GM12878 (cell line): ENCODE results near the gene MAPKAP1. TPM values are rescaled to one million over a fixed set of nuclear protein-coding genes. Genes with fewer than 3 reads are reported as not detected.

Source experiments
- ATAC-seq: fragments of 200-7000 bp; cut with Tn5 transposase; 3 replicates; pipeline ENCODE4 v1.9.1; 2020; ENCODE audit warnings: mild to moderate bottlenecking, moderate library complexity
- BruUV-seq: library from RNA; stranded (reverse); fragments of 400-500 nt; replicated peaks from 2 replicates; lab custom pipeline; 2021; lab: Mats Ljungman, UMichigan
- CTCF ChIA-PET: fragments of 300-600 bp; sonication (Branson Sonifier 250); formaldehyde crosslinking; extraction: SDS; loops from one replicate; lab custom pipeline; 2021; ENCODE audit warnings: inconsistent platforms; lab: Yijun Ruan, JAX
- POLR2A ChIA-PET: fragments of 350-600 bp; formaldehyde crosslinking; extraction: SDS; loops from one replicate; lab custom pipeline; 2021; ENCODE audit warnings: inconsistent platforms; lab: Charles Lee
- RAD21 ChIA-PET: fragments of 300-600 bp; sonication (Branson Sonifier 250); formaldehyde crosslinking; loops from one replicate; lab custom pipeline; 2023; ENCODE audit warnings: antibody characterized with exemption; ENCODE audit not compliant: unreplicated experiment; lab: Charles Lee
- SMC1A ChIA-PET: fragments of 300-600 bp; sonication (Branson Sonifier 250); formaldehyde crosslinking; loops from one replicate; lab custom pipeline; 2023; ENCODE audit not compliant: unreplicated experiment, uncharacterized antibody; lab: Charles Lee
- DNase-seq: peaks from one replicate; pipeline ENCODE4 v3.0.0-alpha.2; 2011; ENCODE audit warnings: low read depth, low spot score
- FAIRE-seq: peaks from 3 replicates; lab custom pipeline; 2011; peaks lifted over from hg19 to GRCh38; lab: Jason Lieb, UNC
- H2AFZ ChIP-seq: 2 replicates; pipeline ENCODE4 v1.6.0; 2011; ENCODE audit warnings: low read depth, low read length, control low read depth; ENCODE audit not compliant: control insufficient read depth
- H3K27ac ChIP-seq: 2 replicates; pipeline ENCODE4 v1.5.1; 2011; ENCODE audit warnings: control low read depth; ENCODE audit not compliant: control insufficient read depth, insufficient read depth
- H3K27me3 ChIP-seq, 2 experiments: replicated peaks in 1 of 2; 2 replicates each; pipeline versions ENCODE4 v1.6.0 to v1.6.1; 2011; ENCODE audit warnings: low read length in 1 of 2; ENCODE audit not compliant: control insufficient read depth in 2 of 2, insufficient read depth in 2 of 2
- H3K36me3 ChIP-seq, 2 experiments: 2 replicates each; pipeline ENCODE4 v1.5.1; 2011; ENCODE audit warnings: low read length in 1 of 2; ENCODE audit not compliant: control insufficient read depth in 2 of 2, insufficient read depth in 2 of 2
- H3K4me1 ChIP-seq: 2 replicates; pipeline ENCODE4 v1.6.1; 2011; ENCODE audit warnings: mild to moderate bottlenecking, low read length, moderate library complexity, mixed read lengths; ENCODE audit not compliant: control insufficient read depth, insufficient read depth
- H3K4me2 ChIP-seq: 2 replicates; pipeline ENCODE4 v1.6.0; 2011; ENCODE audit warnings: control low read depth; ENCODE audit not compliant: control insufficient read depth, insufficient read depth
- H3K4me3 ChIP-seq: fragments of 200-600 bp; sonication (generic); 2 replicates; pipeline ENCODE4 v1.5.1; 2016
- H3K79me2 ChIP-seq: 2 replicates; pipeline ENCODE4 v1.6.0; 2011; ENCODE audit warnings: low read length; ENCODE audit not compliant: control insufficient read depth, insufficient read depth
- H3K9ac ChIP-seq: 2 replicates; pipeline ENCODE4 v1.8.0; 2011; ENCODE audit warnings: low read length, control low read depth, mixed read lengths; ENCODE audit not compliant: control insufficient read depth, insufficient read depth
- H3K9me3 ChIP-seq: replicated peaks from 3 replicates; pipeline ENCODE4 v1.5.1; 2011; ENCODE audit warnings: mild to moderate bottlenecking, low read length; ENCODE audit not compliant: control insufficient read depth, insufficient read depth
- H4K20me1 ChIP-seq: 2 replicates; pipeline ENCODE4 v1.6.0; 2011; ENCODE audit not compliant: control insufficient read depth, insufficient read depth
- CBX3 ChIP-seq: fragments of 200-600 bp; sonication (generic); IDR thresholded peaks from 2 replicates; pipeline ENCODE4 v1.6.1; 2016; ENCODE audit warnings: low read depth, borderline replicate concordance
- EZH2 ChIP-seq: IDR thresholded peaks from 2 replicates; pipeline ENCODE4 v1.6.1; 2012; ENCODE audit warnings: low read depth, mild to moderate bottlenecking, control low read depth, inconsistent platforms, low read length, borderline replicate concordance; ENCODE audit not compliant: control insufficient read depth
- KDM1A ChIP-seq: fragments of 200-600 bp; sonication (generic); IDR thresholded peaks from 2 replicates; pipeline ENCODE4 v1.6.1; 2016; ENCODE audit warnings: borderline replicate concordance
- NFIC ChIP-seq: IDR thresholded peaks from 2 replicates; pipeline ENCODE4 v1.6.1; 2012; ENCODE audit warnings: low read depth, mild to moderate bottlenecking, inconsistent platforms, low read length, moderate library complexity
- POLR2AphosphoS2 ChIP-seq: IDR thresholded peaks from 2 replicates; pipeline ENCODE4 v1.6.1; 2011; ENCODE audit warnings: low read depth, mild to moderate bottlenecking, low read length, improper control_type of control experiment, moderate library complexity
- TBL1XR1 ChIP-seq: IDR thresholded peaks from 2 replicates; pipeline ENCODE4 v1.6.1; 2012; ENCODE audit warnings: low read depth, low read length, improper control_type of control experiment
- YY1 ChIP-seq: IDR thresholded peaks from 2 replicates; pipeline ENCODE4 v1.6.1; 2011; ENCODE audit warnings: low read depth, mild to moderate bottlenecking, low read length
- WGBS: methylation state at CpG from one replicate; pipeline ENCODE4 v1.1.6; 2016; ENCODE audit warnings: low lambda C conversion rate; ENCODE audit not compliant: insufficient replicate concordance, insufficient coverage; ENCODE audit errors: missing lambda C conversion rate; 5-methylcytosine and 5-hydroxymethylcytosine counted together
- in situ Hi-C: fragments of 300-500 bp; cut with MboI; formaldehyde crosslinking; loops from 9 replicates; pipeline ENCODE4 v1.14.3; 2018; ENCODE audit warnings: mixed read lengths
- intact Hi-C: fragments of 100-400 bp; cut with micrococcal nuclease; formaldehyde crosslinking; loops from one replicate; pipeline ENCODE4 v1.14.2; 2022; ENCODE audit not compliant: unreplicated experiment
- polyA plus RNA-seq, 11 experiments: library from polyadenylated mRNA; depleted of rRNA in 4 of 11; unstranded in 6 of 11; stranded (reverse) in 5 of 11; fragments of >200 nt; fragmentation: Nextera tagmentation in 4 of 11; fragmentation: Illumina TruSeq in 1 of 11; extraction: Ambion mirVana in 4 of 11; extraction: Trizol in 1 of 11; gene quantifications; 1 replicate in 1 of 11; 2 replicates in 10 of 11; pipeline versions ENCODE4 v1.2.1 to v1.2.3, GENCODE V29; 2011 to 2016; ENCODE audit warnings: inconsistent platforms in 2 of 11, missing spikeins in 2 of 11, low read depth in 1 of 11
- total RNA-seq, 4 experiments: library from RNA; depleted of rRNA in 3 of 4; stranded (reverse); fragments of >200 nt in 3 of 4; fragmentation: Illumina TruSeq in 1 of 4; extraction: Trizol in 1 of 4; gene quantifications; 2 replicates each; pipeline versions ENCODE4 v1.2.1 to v1.2.3, GENCODE V29; 2013 to 2021
- TF ChIP-seq, protein P1 (sequence below): fragments of 450-650 bp; IDR thresholded peaks from 2 replicates; pipeline ENCODE4 v1.6.1; 2016; ENCODE audit warnings: mild to moderate bottlenecking, moderate library complexity, borderline replicate concordance

MAPKAP1 gene
- total and polyA plus RNA-seq, 10 of the 15 experiments (the other 5 are each of a cell fraction or from before 2014, with no cell fraction given), result 5.1 to 188 (median 105) TPM

DNA sequence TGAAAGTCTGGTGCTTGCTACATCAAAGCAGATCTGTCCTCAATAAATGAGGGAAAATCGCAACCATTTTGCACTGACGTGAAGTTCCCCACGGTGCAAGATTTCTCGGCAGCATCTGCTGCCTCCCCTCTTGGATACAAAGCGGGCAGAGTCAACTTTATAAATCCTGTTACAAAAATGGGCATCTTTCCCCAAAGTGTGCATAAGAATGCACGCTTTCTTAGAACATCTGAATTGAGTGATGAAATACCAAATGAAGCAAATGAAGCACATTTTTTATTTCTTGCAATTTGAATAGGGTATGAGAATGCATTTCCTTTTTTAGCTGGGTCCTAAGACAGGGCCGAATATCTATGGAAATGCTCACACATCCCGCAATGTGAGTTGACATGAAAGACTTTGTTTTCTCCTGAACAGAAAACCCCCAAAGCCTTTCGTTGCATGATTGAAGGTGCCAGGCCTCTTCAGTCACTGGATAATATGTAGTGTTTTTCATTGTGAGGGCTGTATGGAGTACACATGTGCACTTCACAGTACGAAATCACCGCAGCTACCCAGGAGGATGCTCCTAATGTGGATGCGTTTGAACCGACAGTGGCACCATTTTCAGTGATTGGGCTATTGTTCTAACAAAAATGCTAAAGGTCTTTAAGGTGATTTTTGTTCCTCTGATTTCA lies 19.6 kb upstream of the MAPKAP1 start:
- Histone ChIP-seq H3K9me3 (no peaks in the 10 kb centered on the region), H4K20me1 (no peaks in the 10 kb centered on the region), H3K36me3 (no peaks in the 10 kb centered on the region), H2AFZ (no peak overlapping the region), H3K9ac (no peak overlapping the region), H3K27me3 (no peaks in the 10 kb centered on the region), H3K27ac (no peak overlapping the region), H3K4me2 (no peak overlapping the region), H3K79me2 (no peaks in the 10 kb centered on the region), H3K4me3 (no peak overlapping the region), H3K4me1 (no peaks in the 10 kb centered on the region)
- WGBS, result 71% methylated on average over 13 of the region's 13 CpGs
- SMC1A ChIA-PET, result no interaction called here
- no peak for FAIRE-seq
- TF ChIP-seq YY1 (no peak), EZH2 (no peak), CBX3 (no peak), TBL1XR1 (no peak), NFIC (no peak), KDM1A (no peak), POLR2AphosphoS2 (no peak)
- TF ChIP-seq, protein P1, sequence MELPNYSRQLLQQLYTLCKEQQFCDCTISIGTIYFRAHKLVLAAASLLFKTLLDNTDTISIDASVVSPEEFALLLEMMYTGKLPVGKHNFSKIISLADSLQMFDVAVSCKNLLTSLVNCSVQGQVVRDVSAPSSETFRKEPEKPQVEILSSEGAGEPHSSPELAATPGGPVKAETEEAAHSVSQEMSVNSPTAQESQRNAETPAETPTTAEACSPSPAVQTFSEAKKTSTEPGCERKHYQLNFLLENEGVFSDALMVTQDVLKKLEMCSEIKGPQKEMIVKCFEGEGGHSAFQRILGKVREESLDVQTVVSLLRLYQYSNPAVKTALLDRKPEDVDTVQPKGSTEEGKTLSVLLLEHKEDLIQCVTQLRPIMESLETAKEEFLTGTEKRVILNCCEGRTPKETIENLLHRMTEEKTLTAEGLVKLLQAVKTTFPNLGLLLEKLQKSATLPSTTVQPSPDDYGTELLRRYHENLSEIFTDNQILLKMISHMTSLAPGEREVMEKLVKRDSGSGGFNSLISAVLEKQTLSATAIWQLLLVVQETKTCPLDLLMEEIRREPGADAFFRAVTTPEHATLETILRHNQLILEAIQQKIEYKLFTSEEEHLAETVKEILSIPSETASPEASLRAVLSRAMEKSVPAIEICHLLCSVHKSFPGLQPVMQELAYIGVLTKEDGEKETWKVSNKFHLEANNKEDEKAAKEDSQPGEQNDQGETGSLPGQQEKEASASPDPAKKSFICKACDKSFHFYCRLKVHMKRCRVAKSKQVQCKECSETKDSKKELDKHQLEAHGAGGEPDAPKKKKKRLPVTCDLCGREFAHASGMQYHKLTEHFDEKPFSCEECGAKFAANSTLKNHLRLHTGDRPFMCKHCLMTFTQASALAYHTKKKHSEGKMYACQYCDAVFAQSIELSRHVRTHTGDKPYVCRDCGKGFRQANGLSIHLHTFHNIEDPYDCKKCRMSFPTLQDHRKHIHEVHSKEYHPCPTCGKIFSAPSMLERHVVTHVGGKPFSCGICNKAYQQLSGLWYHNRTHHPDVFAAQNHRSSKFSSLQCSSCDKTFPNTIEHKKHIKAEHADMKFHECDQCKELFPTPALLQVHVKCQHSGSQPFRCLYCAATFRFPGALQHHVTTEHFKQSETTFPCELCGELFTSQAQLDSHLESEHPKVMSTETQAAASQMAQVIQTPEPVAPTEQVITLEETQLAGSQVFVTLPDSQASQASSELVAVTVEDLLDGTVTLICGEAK, result no peak
- CTCF ChIA-PET, result no interaction called here
- DNase-seq, result no peak
- POLR2A ChIA-PET, result no interaction called here
- BruUV-seq, result no TSS peak
- in situ Hi-C loops, result no loop called here
- intact Hi-C loops, result no loop called here
- ATAC-seq, result no peak
- RAD21 ChIA-PET, result no interaction called here
